DMS153 treated with DMSO at 0.1 percent for 48 hours (cell line): ENCODE data around the gene IL17RA.
"Not testable (repeated sequence)": the region's sequence is repeated elsewhere in the genome, so short reads cannot be mapped to it uniquely, and the experiment has no call there.

Experiments used
- DNase-seq: peaks from one replicate; lab custom pipeline; 2025; ENCODE audit not compliant: unreplicated experiment; lab: John Stamatoyannopoulos, UW

IL17RA gene, protein sequence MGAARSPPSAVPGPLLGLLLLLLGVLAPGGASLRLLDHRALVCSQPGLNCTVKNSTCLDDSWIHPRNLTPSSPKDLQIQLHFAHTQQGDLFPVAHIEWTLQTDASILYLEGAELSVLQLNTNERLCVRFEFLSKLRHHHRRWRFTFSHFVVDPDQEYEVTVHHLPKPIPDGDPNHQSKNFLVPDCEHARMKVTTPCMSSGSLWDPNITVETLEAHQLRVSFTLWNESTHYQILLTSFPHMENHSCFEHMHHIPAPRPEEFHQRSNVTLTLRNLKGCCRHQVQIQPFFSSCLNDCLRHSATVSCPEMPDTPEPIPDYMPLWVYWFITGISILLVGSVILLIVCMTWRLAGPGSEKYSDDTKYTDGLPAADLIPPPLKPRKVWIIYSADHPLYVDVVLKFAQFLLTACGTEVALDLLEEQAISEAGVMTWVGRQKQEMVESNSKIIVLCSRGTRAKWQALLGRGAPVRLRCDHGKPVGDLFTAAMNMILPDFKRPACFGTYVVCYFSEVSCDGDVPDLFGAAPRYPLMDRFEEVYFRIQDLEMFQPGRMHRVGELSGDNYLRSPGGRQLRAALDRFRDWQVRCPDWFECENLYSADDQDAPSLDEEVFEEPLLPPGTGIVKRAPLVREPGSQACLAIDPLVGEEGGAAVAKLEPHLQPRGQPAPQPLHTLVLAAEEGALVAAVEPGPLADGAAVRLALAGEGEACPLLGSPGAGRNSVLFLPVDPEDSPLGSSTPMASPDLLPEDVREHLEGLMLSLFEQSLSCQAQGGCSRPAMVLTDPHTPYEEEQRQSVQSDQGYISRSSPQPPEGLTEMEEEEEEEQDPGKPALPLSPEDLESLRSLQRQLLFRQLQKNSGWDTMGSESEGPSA

GRCh38 chr22:17084554-17085276 is at the start of gene IL17RA:
Gene IL17RA, plus strand, starts transcription at chr22:17085000. Its CDS starts 92 bp downstream, at chr22:17085092.
- DNase-seq = peak; percentile 87

DNA sequence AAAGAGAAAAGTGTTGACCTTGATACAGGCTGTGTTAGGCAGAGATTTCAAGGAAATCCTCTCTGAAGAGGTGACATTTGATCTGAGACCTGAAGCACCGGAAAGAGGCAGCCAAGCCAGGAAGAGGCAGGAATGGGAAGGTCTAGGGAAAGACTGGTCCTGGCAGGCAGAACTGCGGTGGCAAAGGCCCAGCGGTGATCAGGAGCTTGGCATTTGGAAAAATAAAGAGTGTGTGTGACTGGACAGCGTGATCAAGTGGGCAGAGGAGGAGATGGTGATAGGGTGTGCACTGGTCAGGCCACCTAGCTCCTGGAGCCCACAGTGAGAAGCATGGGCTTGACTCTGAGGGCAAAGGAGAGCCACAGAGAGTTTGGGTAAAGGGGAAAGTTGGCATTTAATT is 49.6 kb upstream of the IL17RA start:
- DNase-seq = peak; percentile 39

DNA sequence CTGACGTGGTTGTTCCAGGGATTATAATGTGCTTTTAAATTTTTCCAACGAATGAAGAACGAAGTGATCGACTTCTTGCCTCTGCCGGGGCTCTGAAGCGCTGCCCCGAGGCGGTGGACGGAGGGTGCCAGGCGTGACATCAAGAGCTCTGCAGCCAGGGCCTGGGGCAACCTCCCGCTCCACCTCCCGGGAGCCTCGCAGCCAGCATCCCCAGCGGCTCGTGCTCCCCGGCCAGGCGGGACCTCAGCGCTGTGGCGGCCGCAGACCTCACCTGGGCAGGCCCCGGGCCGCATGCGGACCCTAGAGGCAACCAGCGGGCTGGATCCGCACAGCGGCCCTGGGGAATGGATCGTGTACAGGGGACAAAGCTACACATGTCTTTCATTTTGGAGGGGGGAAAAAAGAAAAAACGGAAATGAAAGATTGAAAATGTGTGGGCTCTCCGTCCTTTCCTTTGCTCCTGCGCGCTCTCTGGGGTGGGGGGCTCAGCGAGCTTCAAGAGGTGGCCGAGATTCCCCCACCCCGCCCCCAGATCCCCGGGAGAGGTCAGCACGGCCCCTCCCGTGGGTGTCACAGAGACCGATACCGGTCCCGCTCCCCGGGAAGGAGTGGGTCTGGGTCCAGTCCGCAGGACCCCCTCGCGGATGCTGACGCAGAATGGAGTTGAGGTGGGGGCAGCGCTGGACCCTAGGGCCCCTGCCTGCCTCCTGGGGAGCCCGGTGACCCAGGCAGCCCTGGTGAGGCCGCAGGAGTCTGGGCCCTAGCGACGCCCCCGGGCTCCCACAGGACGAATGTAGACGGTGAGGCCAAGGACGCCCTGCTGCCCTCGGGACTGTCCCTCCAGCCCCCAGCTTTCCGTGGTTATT is 48.6 kb upstream of the IL17RA start:
- DNase-seq = peak; percentile 10

DNA sequence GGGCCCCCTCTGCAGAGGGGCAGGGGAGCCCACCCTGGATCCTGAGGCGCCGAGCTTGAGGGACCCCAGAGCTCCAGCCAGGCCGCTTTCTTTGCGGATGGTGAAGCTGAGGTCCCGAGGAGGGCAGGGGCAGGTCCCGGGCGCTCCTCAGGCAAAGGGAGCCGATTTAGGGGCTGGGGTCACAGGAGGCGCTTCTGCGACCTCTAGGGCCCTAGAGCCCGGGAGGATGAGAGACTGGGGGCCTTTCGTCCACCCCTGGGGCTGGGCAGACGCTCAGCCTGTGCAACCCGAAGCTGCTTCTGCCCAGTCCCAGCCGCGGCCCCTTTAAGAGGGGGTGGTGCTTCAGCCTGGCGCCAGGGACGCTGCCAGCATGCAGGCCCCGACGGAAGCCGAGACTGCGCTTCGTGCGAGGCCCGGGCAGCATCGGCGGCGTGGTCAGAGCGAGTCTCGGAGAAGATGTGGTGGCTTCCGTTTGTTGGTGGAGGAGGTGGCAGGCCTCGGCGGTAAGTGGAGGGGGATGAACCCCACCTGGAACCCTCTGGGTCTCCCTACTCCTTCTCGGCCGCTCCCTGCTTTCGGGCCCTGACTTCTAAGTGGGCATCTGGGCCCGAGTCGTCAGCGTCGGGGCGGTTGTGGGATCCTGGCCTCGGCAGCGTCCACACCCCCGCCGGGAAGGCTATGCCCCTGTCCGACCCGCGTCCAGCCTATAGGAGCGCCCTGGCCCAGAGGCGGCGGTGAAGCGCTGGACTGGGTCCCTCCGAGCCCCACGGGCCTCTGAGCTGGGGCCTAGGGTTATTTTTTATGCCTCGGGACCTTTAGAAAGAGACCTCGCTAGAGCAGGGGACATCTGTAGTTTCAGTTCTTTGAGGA is 47.7 kb upstream of the IL17RA start:
- not testable (repeated sequence) for DNase-seq

- DNase-seq = no peak
Measured at GRCh38 chr22:17043521-17043920, 41.3 kb upstream of the IL17RA start.

DNA sequence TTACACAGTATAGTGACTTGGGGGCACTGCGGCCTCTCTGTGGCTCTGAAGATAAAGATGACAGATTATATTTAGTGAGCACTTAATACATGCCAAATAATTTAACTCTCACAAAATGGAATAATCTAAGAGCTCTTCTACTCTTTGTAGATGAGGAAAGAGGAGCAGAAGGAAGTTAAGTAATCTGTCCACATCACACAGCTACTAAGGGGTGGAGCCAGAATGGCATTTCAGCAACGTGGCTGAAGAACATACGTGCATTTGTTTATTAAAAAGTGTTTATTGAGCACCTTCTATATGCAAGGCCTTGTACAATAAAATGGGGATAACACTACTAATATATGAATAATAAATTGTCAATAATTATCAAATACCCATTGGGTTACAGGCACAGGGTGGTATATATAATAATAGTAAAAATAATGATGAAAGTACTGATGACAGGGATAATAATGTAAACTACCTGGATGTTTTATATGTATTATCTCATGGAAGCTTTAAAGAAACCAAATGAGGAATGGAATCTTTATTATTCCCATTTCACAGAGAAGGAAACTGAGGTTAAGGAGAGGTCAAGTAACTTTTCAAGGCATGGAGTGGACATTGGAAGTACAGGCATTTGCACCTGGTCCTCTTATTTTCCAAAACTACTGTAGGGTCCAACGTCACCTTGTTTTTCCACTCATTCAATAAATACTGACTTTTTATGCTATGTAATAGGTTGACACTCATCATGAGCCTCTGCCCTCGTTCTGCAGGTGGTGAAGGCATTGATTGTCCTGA is 38.0 kb upstream of the IL17RA start:
- DNase-seq = no peak

GRCh38 chr22:17047656-17048055 is 37.1 kb upstream of the IL17RA start:
- DNase-seq = no peak

GRCh38 chr22:17056058-17056457 is 28.7 kb upstream of the IL17RA start:
- DNase-seq = no peak

DNA sequence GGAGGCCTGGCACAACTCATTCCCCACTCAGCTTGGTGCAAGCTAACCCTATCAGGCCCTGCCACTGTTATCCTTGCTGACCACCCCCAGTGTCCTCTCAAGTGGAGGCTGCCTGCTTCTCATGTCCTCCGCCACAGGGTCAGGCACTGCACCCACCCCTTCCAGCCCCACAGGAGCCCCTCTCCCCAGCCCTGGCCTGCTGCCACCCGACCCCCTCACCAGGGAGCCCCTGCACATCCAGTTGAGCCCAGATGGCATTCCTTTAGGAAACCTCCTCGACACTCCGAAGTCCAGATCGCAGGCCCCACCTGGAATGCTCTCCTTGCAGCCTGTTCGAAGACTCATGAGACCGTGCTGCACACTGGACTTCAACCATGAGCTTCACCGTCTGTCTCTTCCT is 28.0 kb upstream of the IL17RA start:
- no peak for DNase-seq

DNA sequence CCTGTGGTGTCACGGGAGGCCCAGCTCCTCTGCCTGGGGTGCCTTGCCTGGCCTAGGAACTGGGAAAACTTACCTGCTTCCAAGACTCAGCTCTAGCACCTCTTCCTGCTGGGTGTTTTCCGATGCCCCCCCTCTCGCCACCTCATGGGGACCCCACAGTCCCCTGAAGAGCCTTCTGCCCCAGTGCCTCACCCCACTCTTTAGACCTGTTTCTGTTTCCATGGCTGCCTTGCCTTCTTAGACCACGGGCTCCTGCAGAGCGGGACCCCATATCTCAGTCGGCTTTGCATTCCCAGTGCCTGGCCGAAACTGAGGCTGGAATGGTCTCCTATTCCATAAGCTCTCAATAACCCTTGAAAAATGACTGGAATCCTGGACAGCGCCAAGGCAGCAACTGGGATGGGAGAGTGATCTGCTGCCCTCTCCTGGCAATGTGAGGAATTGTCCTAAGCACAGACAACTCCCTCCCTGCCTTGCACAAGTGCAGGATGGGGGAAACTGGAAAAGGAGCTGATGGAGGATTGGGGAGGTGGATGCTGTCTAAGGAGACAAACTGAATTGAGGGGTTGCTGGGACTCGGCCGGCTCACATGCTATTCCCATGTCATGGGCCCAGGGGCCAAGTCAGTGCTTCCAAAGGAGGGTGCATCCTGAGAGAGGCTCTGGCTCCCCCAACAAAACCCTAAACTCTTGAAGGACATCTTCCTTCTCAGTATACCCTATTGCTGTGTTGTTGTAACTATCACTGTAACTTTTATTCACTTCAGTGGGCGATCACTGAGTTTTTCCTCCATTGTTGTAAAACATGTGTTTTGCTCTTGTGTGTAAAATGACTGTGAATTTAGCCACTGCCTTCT is 26.6 kb upstream of the IL17RA start:
- peak; percentile 40 for DNase-seq

GRCh38 chr22:17060126-17060525 is 24.7 kb upstream of the IL17RA start:
- DNase-seq = no peak

- no peak for DNase-seq
Measured at GRCh38 chr22:17063411-17064106, 21.2 kb upstream of the IL17RA start.

GRCh38 chr22:17064498-17065100 is 20.2 kb upstream of the IL17RA start:
- no peak for DNase-seq

- DNase-seq = no peak
Measured at GRCh38 chr22:17065433-17065832, 19.4 kb upstream of the IL17RA start.

DNA sequence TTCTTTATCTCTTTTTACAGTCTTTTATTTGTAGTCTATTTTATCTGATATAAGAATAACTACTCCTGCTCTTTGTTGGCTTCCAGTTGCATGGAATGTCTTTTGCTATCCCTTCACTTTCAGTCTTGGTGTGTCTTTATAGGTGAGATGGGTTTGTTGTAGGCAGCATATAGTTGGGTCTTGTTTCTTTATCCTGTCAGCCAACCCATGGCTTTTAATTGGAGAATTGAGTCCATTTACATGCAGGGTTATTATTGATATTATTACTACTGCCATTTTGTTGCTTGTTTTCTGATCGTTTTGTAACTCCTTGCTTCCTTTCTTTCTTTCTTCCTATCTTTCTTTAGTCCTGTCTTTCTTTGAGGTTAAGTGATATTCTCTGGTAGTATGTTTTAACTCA is 11.9 kb upstream of the IL17RA start:
- no peak for DNase-seq

- DNase-seq = no peak
Measured at GRCh38 chr22:17074648-17075002, 10.2 kb upstream of the IL17RA start.

DNA sequence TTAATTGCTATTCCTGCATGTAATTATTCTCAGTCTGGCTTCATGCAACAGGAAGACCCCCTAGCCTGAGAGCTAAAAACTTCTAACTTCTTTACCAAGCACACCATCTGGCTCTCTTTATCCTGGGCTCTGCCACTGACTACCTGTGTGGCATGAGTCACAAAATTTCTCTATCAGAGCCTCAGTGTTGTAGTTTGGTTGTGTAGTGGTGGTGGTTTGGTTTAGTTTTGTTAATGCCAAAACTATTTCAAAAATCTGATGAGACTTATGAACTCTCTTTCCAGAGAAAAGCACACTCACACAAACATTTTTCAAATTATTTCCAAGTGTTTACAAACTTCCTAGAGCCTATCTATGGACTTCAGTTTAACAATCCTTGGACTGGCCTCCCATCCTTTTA is 7.5 kb upstream of the IL17RA start:
- DNase-seq = no peak
